ENCODE data around the gene CIAO3. TPM values are rescaled to one million over a fixed set of nuclear protein-coding genes. Genes with fewer than 3 reads are reported as not detected.
"Not testable (repeated sequence)": the region's sequence is repeated elsewhere in the genome, so short reads cannot be mapped to it uniquely, and the experiment has no call there.

Gene CIAO3
- total and polyA plus RNA-seq, 12 donors, result 18.7 to 62.9 (median 26.1) TPM

GRCh38 chr16:747978-748746, 7.4 kb upstream of the CIAO3 start:
- peaks cover 0 to 16% (median 4%) of the 10 kb centered on the region in 7 donors for H3K27me3 ChIP-seq
- H3K36me3 ChIP-seq, result no peaks in the 10 kb centered on the region
- no peak overlapping the region for H3K27ac ChIP-seq
- no peak for ATAC-seq
- no peak for TF ChIP-seq CTCF (IDR thresholded peaks at IDR 0.05)
- no peak overlapping the region for H3K4me3 ChIP-seq
- H3K9me3 ChIP-seq, result no peaks in the 10 kb centered on the region
- intact Hi-C loops (cut with DNase I), result no loop called here
- DNase-seq, result no peak
- WGBS, 2 donors, result 82 to 83% methylated on average over 39 of the region's 39 CpGs
- peaks cover 0 to 9% (median 0%) of the 10 kb centered on the region in 9 donors for H3K4me1 ChIP-seq

- Histone ChIP-seq H3K4me1 (peaks cover 0 to 6% (median 0%) of the 10 kb centered on the region in 9 donors), H3K4me3 (no peak overlapping the region), H3K27me3 (peaks cover 0 to 18% (median 4%) of the 10 kb centered on the region in 7 donors), H3K9me3 (no peaks in the 10 kb centered on the region), H3K36me3 (no peaks in the 10 kb centered on the region), H3K27ac (no peak overlapping the region)
- DNase-seq, result no peak
- no peak for TF ChIP-seq CTCF (IDR thresholded peaks at IDR 0.05)
- 80 to 81% methylated on average over 12 to 13 of the region's 13 CpGs for WGBS, 2 donors
- peak in 1 of 8 donors; percentile 17 for ATAC-seq
- intact Hi-C loops (cut with DNase I), result no loop called here
These were observed 5.8 kb upstream of the CIAO3 start for GRCh38 chr16:746637-747036.

GRCh38 chr16:745739-746138, 4.9 kb upstream of the CIAO3 start:
- no peak overlapping the region for H3K4me3 ChIP-seq
- no peak overlapping the region for H3K27ac ChIP-seq
- no peaks in the 10 kb centered on the region for H3K9me3 ChIP-seq
- intact Hi-C loops (cut with DNase I), result no loop called here
- H3K4me1 ChIP-seq, result peaks cover 0 to 5% (median 5%) of the 10 kb centered on the region in 9 donors
- H3K36me3 ChIP-seq, result no peaks in the 10 kb centered on the region
- peak in 5 of 9 donors; percentile 9 to 28 (median 16) for TF ChIP-seq CTCF (IDR thresholded peaks at IDR 0.05)
- H3K27me3 ChIP-seq, result peaks cover 0 to 18% (median 4%) of the 10 kb centered on the region in 7 donors
- DNase-seq, result no peak
- WGBS, 2 donors, result 2 to 6% methylated on average over 14 of the region's 14 CpGs
- no peak for ATAC-seq

- Histone ChIP-seq H3K4me3 (no peak overlapping the region), H3K4me1 (peaks cover 7 to 19% (median 15%) of the 10 kb centered on the region in 9 donors), H3K9me3 (no peaks in the 10 kb centered on the region), H3K36me3 (peaks cover 0 to 6% (median 0%) of the 10 kb centered on the region in 9 donors), H3K27me3 (peaks cover 0 to 18% (median 4%) of the 10 kb centered on the region in 7 donors), H3K27ac (no peak overlapping the region)
- intact Hi-C loops (cut with DNase I), result loop anchor here in 1 of 10 donors (5.0 kb wide), 1 partner anchor 43 kb away; the partner anchor contains the start of genes CHTF18 and RPUSD1
- 76 to 79% methylated on average over 21 of the region's 21 CpGs for WGBS, 2 donors
- no peak for DNase-seq
- no peak for ATAC-seq
- no peak for TF ChIP-seq CTCF (IDR thresholded peaks at IDR 0.05)
These were observed 3.1 kb upstream of the CIAO3 start for GRCh38 chr16:743794-744500.

- intact Hi-C loops (cut with DNase I), result loop anchor here in 1 of 10 donors (5.0 kb wide), 1 partner anchor 44 kb away; the partner anchor contains the start of genes CHTF18 and RPUSD1
- Histone ChIP-seq H3K4me1 (peaks cover 7 to 19% (median 15%) of the 10 kb centered on the region in 9 donors), H3K27me3 (peaks cover 0 to 18% (median 4%) of the 10 kb centered on the region in 7 donors), H3K36me3 (peaks cover 0 to 15% (median 0%) of the 10 kb centered on the region in 9 donors)
- not testable (repeated sequence) for DNase-seq, H3K4me3 ChIP-seq, ATAC-seq, H3K9me3 ChIP-seq, H3K27ac ChIP-seq
- 78 to 83% methylated on average over 14 of the region's 14 CpGs for WGBS, 2 donors
These were observed 2.1 kb upstream of the CIAO3 start for GRCh38 chr16:742894-743293.
